ENCODE results near the gene KCNAB1.

The KCNAB1 gene

DNA sequence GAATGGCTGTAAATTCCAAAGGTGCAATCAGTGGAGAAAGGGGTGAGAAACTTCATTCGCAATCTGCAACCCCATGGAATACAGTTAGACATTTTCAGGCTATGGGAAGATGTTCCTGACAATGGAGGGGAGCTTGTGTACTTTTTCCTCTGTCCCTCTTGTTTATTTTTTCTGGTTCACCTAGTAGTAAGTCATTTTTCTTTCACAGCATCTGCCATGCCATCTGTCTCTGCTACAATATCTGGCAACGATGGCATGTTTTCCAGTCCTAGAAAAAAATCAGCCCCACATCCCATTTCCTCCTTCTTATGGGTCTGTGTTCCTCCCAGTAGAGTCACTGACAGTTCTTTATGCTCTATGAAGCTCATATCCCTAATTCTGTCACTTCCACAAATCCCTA is 358.5 kb downstream of the KCNAB1 start:
- no peak overlapping the region for H2AFZ ChIP-seq (ENCODE audit: low read length)
- H3K27ac ChIP-seq (ENCODE audit: low read depth, low read length, poor library complexity, severe bottlenecking): no peak overlapping the region
- H3K36me3 ChIP-seq (ENCODE audit: insufficient read depth, low read length): no peaks in the 10 kb centered on the region
- no peaks in the 10 kb centered on the region for H3K9me2 ChIP-seq (ENCODE audit: low read depth, low read length)
- no peaks in the 10 kb centered on the region for H4K20me1 ChIP-seq (ENCODE audit: insufficient read depth, low read length)
- no peaks in the 10 kb centered on the region for H3F3A ChIP-seq (ENCODE audit: insufficient read depth, low read length)
- no peak overlapping the region for H3K9ac ChIP-seq (ENCODE audit: low read length)
- H3K9me3 ChIP-seq (ENCODE audit: low read length): no peaks in the 10 kb centered on the region
- H3K4me1 ChIP-seq (ENCODE audit: insufficient read depth, low read length, severe bottlenecking): peaks cover 23% of the 10 kb centered on the region
- no peaks in the 10 kb centered on the region for H3K27me3 ChIP-seq (ENCODE audit: insufficient read depth, low read length)
- H3K4me2 ChIP-seq (ENCODE audit: low read length): no peak overlapping the region
- TF ChIP-seq, protein P1, sequence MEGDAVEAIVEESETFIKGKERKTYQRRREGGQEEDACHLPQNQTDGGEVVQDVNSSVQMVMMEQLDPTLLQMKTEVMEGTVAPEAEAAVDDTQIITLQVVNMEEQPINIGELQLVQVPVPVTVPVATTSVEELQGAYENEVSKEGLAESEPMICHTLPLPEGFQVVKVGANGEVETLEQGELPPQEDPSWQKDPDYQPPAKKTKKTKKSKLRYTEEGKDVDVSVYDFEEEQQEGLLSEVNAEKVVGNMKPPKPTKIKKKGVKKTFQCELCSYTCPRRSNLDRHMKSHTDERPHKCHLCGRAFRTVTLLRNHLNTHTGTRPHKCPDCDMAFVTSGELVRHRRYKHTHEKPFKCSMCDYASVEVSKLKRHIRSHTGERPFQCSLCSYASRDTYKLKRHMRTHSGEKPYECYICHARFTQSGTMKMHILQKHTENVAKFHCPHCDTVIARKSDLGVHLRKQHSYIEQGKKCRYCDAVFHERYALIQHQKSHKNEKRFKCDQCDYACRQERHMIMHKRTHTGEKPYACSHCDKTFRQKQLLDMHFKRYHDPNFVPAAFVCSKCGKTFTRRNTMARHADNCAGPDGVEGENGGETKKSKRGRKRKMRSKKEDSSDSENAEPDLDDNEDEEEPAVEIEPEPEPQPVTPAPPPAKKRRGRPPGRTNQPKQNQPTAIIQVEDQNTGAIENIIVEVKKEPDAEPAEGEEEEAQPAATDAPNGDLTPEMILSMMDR (IDR thresholded peaks at IDR 0.05; ENCODE audit: low read length): no peak
- no peak for TF ChIP-seq EZH2 (IDR thresholded peaks at IDR 0.05; ENCODE audit: borderline replicate concordance, low read length)
- no peaks in the 10 kb centered on the region for H3K79me2 ChIP-seq (ENCODE audit: insufficient read depth, low read length)
- no peak overlapping the region for H3K4me3 ChIP-seq (ENCODE audit: low read depth, low read length, poor library complexity, severe bottlenecking)

DNA sequence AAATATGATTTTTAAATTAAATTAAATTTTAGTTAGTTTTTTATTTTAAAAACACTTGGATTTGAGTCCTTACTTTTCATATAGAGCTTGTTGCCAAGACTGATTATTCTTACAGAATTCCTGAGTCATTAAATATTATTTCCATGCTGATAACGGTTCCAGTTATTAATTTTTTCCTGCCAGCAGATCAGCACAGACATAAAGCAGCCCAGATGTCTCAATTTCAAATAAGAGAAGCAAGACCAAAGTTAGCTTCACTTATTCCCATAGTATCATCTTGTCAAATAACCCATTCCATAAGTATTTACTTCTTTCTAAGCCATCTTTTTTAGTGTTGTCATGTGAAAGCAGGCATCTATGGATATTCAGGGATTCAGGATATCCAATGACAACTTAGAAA is 359.2 kb downstream of the KCNAB1 start:
- no peaks in the 10 kb centered on the region for H4K20me1 ChIP-seq (ENCODE audit: insufficient read depth, low read length)
- no peak overlapping the region for H3K4me2 ChIP-seq (ENCODE audit: low read length)
- H2AFZ ChIP-seq (ENCODE audit: low read length): no peak overlapping the region
- peaks cover 30% of the 10 kb centered on the region for H3K4me1 ChIP-seq (ENCODE audit: insufficient read depth, low read length, severe bottlenecking)
- H3K36me3 ChIP-seq (ENCODE audit: insufficient read depth, low read length): no peaks in the 10 kb centered on the region
- TF ChIP-seq EZH2 (IDR thresholded peaks at IDR 0.05; ENCODE audit: borderline replicate concordance, low read length): no peak
- TF ChIP-seq, protein P1 (IDR thresholded peaks at IDR 0.05; ENCODE audit: low read length): no peak
- no peak overlapping the region for H3K9ac ChIP-seq (ENCODE audit: low read length)
- no peak overlapping the region for H3K27ac ChIP-seq (ENCODE audit: low read depth, low read length, poor library complexity, severe bottlenecking)
- H3K4me3 ChIP-seq (ENCODE audit: low read depth, low read length, poor library complexity, severe bottlenecking): no peak overlapping the region
- no peaks in the 10 kb centered on the region for H3F3A ChIP-seq (ENCODE audit: insufficient read depth, low read length)
- no peaks in the 10 kb centered on the region for H3K9me2 ChIP-seq (ENCODE audit: low read depth, low read length)
- no peaks in the 10 kb centered on the region for H3K27me3 ChIP-seq (ENCODE audit: insufficient read depth, low read length)
- no peaks in the 10 kb centered on the region for H3K79me2 ChIP-seq (ENCODE audit: insufficient read depth, low read length)
- H3K9me3 ChIP-seq (ENCODE audit: low read length): no peaks in the 10 kb centered on the region

DNA sequence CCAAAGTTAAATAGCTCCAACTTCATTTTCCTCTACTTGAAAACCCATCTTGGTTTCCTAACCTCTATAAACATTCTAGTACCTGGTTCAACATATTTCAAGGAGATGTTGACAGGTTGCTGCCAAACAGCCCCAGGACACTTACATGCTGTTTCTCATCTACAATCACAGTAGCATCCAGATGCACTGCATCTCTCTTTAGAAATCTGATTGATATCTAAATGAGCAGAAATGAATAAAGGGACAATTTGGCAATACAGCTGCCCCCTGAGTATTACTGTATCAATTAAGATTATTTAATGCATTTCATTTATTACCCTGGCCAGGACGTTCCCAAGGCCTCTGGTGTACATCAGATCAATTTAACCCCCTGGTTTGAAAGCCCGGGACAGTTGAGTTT is 360.6 kb downstream of the KCNAB1 start:
- Histone ChIP-seq H3K27me3 (ENCODE audit: insufficient read depth, low read length) (no peaks in the 10 kb centered on the region), H3K4me3 (ENCODE audit: low read depth, low read length, poor library complexity, severe bottlenecking) (no peak overlapping the region), H3K9ac (ENCODE audit: low read length) (no peak overlapping the region), H3K27ac (ENCODE audit: low read depth, low read length, poor library complexity, severe bottlenecking) (no peak overlapping the region), H3K4me2 (ENCODE audit: low read length) (no peak overlapping the region), H3K9me2 (ENCODE audit: low read depth, low read length) (no peaks in the 10 kb centered on the region), H3K79me2 (ENCODE audit: insufficient read depth, low read length) (no peaks in the 10 kb centered on the region), H4K20me1 (ENCODE audit: insufficient read depth, low read length) (no peaks in the 10 kb centered on the region), H3F3A (ENCODE audit: insufficient read depth, low read length) (no peaks in the 10 kb centered on the region), H3K36me3 (ENCODE audit: insufficient read depth, low read length) (no peaks in the 10 kb centered on the region), H2AFZ (ENCODE audit: low read length) (no peak overlapping the region), H3K9me3 (ENCODE audit: low read length) (no peaks in the 10 kb centered on the region), H3K4me1 (ENCODE audit: insufficient read depth, low read length, severe bottlenecking) (peaks cover 38% of the 10 kb centered on the region)
- no peak for TF ChIP-seq EZH2 (IDR thresholded peaks at IDR 0.05; ENCODE audit: borderline replicate concordance, low read length)
- TF ChIP-seq, protein P1 (IDR thresholded peaks at IDR 0.05; ENCODE audit: low read length): no peak
